Effector memory CD8-positive, alpha-beta T cell (primary cell): ENCODE measurements around the gene GPC6.

Experiments used
- ATAC-seq: fragments of 150-1000 bp; cut with Tn5 transposase; replicated peaks from 2 replicates; pipeline ENCODE4 v1.10.0; 2021; ENCODE audit warnings: mild to moderate bottlenecking, moderate library complexity
- DNase-seq, 3 experiments: peaks; one replicate each; pipeline ENCODE4 v3.0.0; 2021
- H3K27ac Mint-ChIP-seq, 2 donors: one replicate each; pipeline ENCODE4 v1.8.0; 2022; ENCODE audit warnings: mild to moderate bottlenecking in 2 of 2, mixed read lengths in 2 of 2, moderate library complexity in 2 of 2
- H3K27me3 Mint-ChIP-seq, 2 donors: one replicate each; pipeline ENCODE4 v1.8.0; 2022; ENCODE audit warnings: mixed read lengths in 2 of 2
- H3K36me3 Mint-ChIP-seq: one replicate; pipeline ENCODE4 v1.8.0; 2022; ENCODE audit warnings: mild to moderate bottlenecking, moderate library complexity, mixed read lengths; ENCODE audit not compliant: insufficient read depth
- H3K4me1 Mint-ChIP-seq, 2 donors: one replicate each; pipeline ENCODE4 v1.8.0; 2022; ENCODE audit warnings: low read depth in 2 of 2, mixed read lengths in 2 of 2
- H3K4me3 Mint-ChIP-seq, 2 donors: one replicate each; pipeline ENCODE4 v1.8.0; 2022; ENCODE audit warnings: mild to moderate bottlenecking in 2 of 2, mixed read lengths in 2 of 2, moderate library complexity in 2 of 2
- H3K9me3 Mint-ChIP-seq, 2 donors: one replicate each; pipeline ENCODE4 v1.8.0; 2022; ENCODE audit warnings: mixed read lengths in 2 of 2

Gene GPC6

DNA sequence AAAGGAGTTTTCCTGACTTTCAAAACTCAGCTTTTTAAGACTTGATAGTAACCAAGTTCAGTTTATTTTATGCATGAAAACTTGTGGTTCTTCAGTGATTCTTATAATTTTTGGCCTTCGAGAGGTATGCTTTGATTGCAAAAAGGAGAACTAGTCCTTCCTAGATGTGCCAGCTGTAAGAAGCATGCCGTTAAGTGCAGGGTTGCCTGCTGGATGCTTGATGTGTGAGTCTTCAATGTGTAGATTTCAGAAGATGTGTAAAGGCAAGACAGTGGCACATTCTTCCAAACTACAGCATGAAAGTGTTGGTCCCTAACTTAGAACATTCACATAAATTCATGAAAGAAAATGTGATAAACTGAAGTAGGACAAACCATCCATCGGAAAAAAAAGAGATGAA is 720.4 kb downstream of the GPC6 start:
- peaks cover 0 to 15% of the 10 kb centered on the region in 2 donors for H3K27me3 Mint-ChIP-seq
- H3K36me3 Mint-ChIP-seq = no peaks in the 10 kb centered on the region
- no peak overlapping the region for H3K27ac Mint-ChIP-seq
- H3K4me1 Mint-ChIP-seq = no peaks in the 10 kb centered on the region
- no peaks in the 10 kb centered on the region for H3K9me3 Mint-ChIP-seq
- DNase-seq (no peak), ATAC-seq (no peak)
- no peak overlapping the region for H3K4me3 Mint-ChIP-seq

DNA sequence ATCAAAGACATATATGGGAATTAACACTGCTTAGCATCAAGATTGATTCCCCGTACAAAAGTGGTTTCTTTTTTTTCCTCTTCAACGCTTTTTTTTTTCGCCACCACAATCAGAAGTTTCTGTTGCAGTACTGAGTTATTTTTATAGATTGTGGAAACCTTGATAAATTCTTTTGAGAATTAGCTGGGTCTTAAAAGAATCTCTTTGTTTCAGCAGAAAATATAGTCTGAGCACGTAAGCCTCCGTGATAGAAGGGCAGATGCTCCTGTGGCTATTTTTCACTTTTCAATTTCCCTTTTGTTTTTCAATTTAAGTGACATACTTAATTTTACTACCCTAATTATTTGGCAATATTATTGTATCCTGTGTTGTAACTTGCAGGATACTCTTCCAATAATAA is 721.0 kb downstream of the GPC6 start:
- Mint-ChIP-seq H3K4me1 (no peaks in the 10 kb centered on the region), H3K9me3 (no peaks in the 10 kb centered on the region), H3K4me3 (no peak overlapping the region), H3K27me3 (peaks cover 0 to 15% of the 10 kb centered on the region in 2 donors), H3K36me3 (no peaks in the 10 kb centered on the region), H3K27ac (no peak overlapping the region)
- DNase-seq = no peak
- ATAC-seq = no peak

DNA sequence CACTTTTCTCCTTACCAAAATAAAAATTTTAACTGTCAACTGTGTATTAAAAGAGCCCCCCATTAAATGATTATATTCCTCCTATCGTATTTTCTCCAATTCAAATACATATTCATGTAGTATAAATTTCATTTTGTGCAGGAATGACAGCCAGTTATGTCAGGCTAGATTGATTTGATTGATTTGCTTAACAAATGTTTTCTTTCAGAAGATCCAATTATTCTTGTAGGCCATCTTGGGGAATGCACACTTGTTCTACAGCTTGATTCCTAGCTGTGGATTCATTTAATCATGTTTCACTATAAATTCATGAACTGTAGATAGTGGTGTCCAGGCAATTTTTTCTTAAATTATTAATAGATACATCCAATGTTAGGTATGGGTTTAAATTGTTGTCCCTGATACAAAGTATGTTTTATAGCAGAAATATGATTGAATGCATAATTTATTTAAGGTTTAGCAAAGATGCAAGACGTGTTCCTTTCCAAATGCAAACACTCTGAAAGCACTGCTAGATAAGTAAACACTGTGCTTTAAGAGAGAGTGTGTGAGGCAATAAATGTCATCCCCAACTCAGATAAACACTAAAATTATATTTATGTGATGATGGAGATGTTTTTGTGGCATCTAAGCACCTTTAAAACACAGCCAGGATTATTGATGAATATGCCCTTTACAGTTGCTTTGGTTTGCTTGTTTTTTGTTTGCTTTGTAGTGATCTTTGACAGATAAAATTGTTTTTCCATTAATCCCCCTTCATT is 721.7 kb downstream of the GPC6 start:
- Mint-ChIP-seq H3K27me3 (peaks cover 0 to 14% of the 10 kb centered on the region in 2 donors), H3K4me3 (no peak overlapping the region), H3K9me3 (no peaks in the 10 kb centered on the region), H3K4me1 (no peaks in the 10 kb centered on the region), H3K36me3 (no peaks in the 10 kb centered on the region), H3K27ac (no peak overlapping the region)
- no peak for ATAC-seq
- DNase-seq = no peak

DNA sequence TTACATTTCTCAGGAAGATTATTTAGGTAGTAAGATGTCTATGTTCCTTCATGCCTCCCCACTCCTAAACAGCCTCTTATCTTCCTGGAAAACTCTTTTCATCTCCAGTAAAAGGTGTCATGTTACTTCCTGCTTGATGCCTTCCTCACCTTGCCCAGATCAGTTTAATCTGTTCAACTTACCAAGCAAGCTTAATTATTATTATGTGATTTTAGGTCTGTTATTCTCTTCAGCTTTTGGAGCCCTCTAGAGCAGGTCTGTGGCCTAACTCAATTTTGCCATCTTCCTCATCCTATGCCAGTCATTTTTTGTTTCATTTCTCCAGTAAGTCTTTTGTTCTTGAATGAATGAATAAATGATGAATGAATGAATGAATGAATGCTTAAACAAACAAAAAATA is 724.5 kb downstream of the GPC6 start:
- Mint-ChIP-seq H3K27me3 (peaks cover 0 to 7% of the 10 kb centered on the region in 2 donors), H3K4me3 (no peak overlapping the region), H3K27ac (no peak overlapping the region), H3K36me3 (no peaks in the 10 kb centered on the region), H3K9me3 (no peaks in the 10 kb centered on the region), H3K4me1 (no peaks in the 10 kb centered on the region)
- ATAC-seq (no peak), DNase-seq (no peak)

DNA sequence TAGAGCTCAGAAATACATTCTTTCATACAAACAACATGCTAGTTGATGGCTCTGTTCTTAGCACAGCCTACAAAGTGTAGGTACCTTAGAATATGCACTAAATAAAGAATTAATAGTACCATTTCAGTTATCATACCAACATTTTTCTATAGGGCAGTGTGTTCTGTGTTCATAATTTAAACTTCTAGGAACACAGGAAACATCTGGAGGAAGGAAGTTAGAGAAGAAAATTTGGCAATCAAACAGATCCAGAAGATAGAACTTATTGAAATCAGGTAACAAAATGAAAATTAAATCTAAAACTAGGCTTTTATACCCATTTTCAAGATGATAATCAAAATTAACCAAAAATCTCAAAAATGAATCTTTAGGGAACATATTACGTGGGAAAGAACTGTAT is 725.3 kb downstream of the GPC6 start:
- H3K4me1 Mint-ChIP-seq = no peaks in the 10 kb centered on the region

DNA sequence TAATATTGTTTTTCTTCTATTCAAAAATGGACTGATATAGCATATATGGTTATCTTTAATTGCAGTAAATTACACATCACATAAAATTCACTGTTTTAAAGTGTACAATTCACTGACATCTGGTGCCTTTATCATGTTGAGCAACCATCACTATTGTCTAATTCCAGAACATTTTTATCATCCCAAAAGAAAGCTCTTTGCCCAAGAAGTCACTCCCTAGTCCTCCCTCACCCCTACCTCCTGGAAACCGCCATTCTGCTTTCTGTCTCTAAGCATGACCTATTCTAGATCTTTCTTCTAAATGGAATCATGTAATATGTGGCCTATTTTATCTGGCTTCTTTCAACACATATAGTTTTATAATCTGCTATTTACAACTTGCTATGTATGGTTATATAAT is 727.2 kb downstream of the GPC6 start:
- DNase-seq (no peak), ATAC-seq (no peak)
- Mint-ChIP-seq H3K9me3 (no peaks in the 10 kb centered on the region), H3K36me3 (no peaks in the 10 kb centered on the region), H3K4me1 (no peaks in the 10 kb centered on the region), H3K4me3 (no peak overlapping the region), H3K27me3 (peaks cover 0 to 7% of the 10 kb centered on the region in 2 donors), H3K27ac (no peak overlapping the region)

More for the DNA sequence above, 725.3 kb downstream of the GPC6 start:
- DNase-seq = no peak
- ATAC-seq = no peak
- Mint-ChIP-seq H3K27ac (no peak overlapping the region), H3K27me3 (peaks cover 0 to 7% of the 10 kb centered on the region in 2 donors), H3K4me3 (no peak overlapping the region), H3K9me3 (no peaks in the 10 kb centered on the region), H3K36me3 (no peaks in the 10 kb centered on the region)

DNA sequence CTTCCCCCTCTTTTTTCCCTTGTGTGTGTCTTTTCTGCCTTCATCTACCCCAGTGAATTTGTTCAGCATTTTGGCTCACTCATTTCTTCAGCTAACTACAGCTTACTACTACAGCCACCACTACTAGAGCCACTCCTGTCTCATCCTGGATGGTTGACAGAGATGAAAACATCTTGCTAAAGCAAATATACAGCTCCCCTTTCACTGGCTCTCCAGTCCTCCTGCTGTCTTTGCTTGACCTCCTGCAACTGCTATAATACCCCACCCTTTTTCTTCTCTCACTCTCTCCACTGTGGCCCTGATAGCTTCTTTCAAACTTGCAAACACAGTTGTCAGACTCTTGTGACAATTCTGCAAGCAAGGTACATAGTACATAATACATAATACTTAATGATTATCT is 729.3 kb downstream of the GPC6 start:
- no peaks in the 10 kb centered on the region for H3K36me3 Mint-ChIP-seq
- DNase-seq = no peak
- no peaks in the 10 kb centered on the region for H3K4me1 Mint-ChIP-seq
- H3K27ac Mint-ChIP-seq = no peak overlapping the region
- ATAC-seq = no peak
- H3K27me3 Mint-ChIP-seq = peaks cover 6 to 7% of the 10 kb centered on the region in 2 donors
- no peak overlapping the region for H3K4me3 Mint-ChIP-seq
- no peaks in the 10 kb centered on the region for H3K9me3 Mint-ChIP-seq

DNA sequence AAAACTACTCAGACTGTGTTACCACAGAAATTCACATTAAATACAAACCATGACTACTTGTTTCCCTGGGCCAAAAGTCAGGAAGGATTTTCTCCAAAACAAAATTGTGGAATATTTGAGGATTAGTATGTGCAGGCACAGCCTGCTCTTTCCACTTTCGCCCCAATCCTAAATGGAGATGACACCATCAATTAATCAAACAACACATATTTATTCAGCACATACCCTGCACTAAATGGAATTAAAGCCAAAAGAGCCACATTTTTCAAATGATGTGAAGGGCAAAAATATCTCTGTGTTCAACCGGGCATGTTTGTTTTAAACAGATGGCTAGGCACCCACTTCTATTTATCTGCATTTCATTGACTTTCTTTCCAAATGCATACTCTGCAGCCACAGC is 729.8 kb downstream of the GPC6 start:
- ATAC-seq = no peak
- Mint-ChIP-seq H3K27ac (no peak overlapping the region), H3K27me3 (peaks cover 6 to 7% of the 10 kb centered on the region in 2 donors), H3K4me3 (no peak overlapping the region), H3K4me1 (no peaks in the 10 kb centered on the region), H3K36me3 (no peaks in the 10 kb centered on the region), H3K9me3 (no peaks in the 10 kb centered on the region)
- no peak for DNase-seq

DNA sequence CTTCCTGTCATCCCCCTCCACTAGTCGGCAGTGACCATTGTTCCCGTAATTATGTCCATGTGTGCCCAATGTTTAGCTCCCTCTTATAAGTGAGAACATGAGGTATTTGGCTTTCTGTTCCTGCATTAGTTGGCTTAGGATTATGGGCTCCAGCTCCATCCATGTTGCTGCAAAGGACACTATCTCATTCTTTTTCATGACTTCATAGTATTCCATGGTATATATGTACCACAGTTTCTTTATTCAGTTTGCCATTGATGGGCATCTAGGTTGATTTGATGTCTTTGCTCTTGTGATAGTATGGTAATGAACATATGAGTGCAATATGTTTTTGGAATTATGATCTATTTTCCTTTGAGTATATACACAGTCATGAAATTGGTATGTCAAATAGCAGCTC is 730.8 kb downstream of the GPC6 start:
- Mint-ChIP-seq H3K27me3 (peaks cover 6 to 7% of the 10 kb centered on the region in 2 donors), H3K4me3 (no peak overlapping the region), H3K27ac (no peak overlapping the region), H3K9me3 (no peaks in the 10 kb centered on the region), H3K4me1 (no peaks in the 10 kb centered on the region), H3K36me3 (no peaks in the 10 kb centered on the region)
- no peak for DNase-seq
- ATAC-seq = no peak

DNA sequence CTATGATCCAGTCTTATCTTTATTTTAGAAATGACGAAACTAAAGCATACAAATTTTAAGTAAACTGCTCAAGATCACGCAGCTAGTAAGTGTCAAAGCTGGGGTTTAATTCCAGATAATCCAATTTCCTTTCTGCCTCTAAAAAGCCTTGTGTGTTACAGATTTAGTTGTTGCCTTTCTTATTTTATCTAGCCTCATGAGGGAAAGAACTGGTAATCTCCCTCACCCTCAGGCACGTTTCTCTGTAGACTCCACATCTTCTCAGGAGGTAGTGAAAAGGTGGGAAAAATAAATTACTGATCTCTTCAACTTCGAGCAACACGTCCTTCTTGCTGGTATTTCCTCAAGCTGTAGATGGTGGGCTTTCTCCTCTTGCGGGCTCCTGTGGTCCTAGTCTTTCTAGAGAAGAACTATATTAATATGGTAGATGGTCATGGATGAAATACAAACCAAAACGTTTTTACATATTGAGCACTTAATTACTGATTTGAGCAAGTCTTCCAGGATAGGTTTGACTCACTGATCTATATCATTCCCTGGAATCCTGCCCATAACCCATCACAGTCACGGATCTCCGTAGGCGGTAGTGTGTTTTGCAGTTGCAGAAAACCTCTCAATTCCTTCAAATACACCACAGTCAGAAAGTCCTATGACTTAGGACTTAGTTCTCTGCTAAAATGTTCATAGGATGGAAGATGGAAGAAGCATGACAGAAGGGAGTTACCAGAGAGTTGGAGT is 733.4 kb downstream of the GPC6 start:
- Mint-ChIP-seq H3K4me1 (no peaks in the 10 kb centered on the region), H3K27ac (no peak overlapping the region), H3K9me3 (no peaks in the 10 kb centered on the region), H3K4me3 (no peak overlapping the region), H3K27me3 (peaks cover under 1 to 16% of the 10 kb centered on the region in 2 donors), H3K36me3 (no peaks in the 10 kb centered on the region)
- DNase-seq (no peak), ATAC-seq (no peak)

DNA sequence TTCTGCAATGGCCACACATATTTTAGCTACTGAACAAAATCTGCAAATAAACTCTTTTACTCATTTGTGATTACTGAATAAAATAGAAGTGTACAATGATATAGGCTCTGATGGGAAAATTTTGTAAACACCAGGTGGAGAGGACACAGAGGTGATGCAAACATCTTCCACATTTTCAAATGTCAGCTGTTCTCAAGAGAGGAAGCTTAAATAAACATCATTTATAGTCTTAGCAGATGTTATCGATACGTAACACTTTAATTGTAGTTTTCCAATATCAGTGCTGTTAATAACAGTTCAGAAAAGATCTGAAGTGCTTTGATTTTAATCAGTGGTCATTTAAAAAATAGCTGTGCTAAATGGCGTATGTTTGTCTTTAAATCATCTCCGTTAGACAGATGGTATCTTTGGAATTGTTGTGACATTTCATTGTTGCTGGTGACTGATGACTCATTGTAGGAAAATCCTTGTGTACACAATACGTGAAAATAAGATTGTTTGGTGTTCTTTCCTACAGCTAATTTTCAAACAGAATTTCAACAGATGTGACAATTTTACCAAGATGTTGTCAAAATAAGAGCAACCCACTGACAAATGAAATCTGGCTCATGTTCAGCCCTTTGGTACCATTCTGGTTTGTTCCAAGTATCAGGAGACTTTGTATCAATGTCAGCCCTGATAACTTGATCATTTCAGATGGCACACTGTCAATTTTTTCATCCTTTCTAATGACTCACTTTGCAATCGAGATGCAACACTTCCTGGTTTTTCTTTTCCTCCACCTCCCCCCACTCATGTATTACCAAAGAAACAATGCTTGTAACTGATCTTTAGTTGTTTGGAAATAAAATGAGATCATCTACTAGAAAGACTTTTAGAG is 736.9 kb downstream of the GPC6 start:
- Mint-ChIP-seq H3K4me3 (no peak overlapping the region), H3K27ac (no peak overlapping the region), H3K9me3 (no peaks in the 10 kb centered on the region), H3K4me1 (no peaks in the 10 kb centered on the region), H3K36me3 (no peaks in the 10 kb centered on the region), H3K27me3 (peaks cover 0 to 26% of the 10 kb centered on the region in 2 donors)
- DNase-seq (no peak), ATAC-seq (no peak)

DNA sequence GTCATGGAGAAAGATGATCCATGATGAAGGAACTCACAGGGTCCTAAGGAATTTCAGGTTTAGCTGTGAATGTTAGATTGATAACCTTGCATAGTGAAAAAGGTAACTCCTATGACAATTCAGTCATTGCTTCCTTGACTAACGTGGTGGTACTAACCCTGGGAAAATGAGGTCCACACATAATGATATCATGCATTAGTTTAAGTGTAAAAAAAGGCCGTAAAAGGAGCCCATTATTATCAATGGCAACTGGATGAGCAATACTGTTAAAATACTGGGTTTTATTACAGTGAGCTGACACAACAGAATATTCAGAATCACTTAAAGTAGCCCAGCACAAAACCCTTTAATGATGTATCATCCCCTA is 737.5 kb downstream of the GPC6 start:
- Mint-ChIP-seq H3K9me3 (no peaks in the 10 kb centered on the region), H3K36me3 (peaks cover 2% of the 10 kb centered on the region), H3K4me1 (no peaks in the 10 kb centered on the region), H3K4me3 (no peak overlapping the region), H3K27ac (no peak overlapping the region), H3K27me3 (peaks cover 0 to 26% of the 10 kb centered on the region in 2 donors)
- DNase-seq (no peak), ATAC-seq (no peak)

DNA sequence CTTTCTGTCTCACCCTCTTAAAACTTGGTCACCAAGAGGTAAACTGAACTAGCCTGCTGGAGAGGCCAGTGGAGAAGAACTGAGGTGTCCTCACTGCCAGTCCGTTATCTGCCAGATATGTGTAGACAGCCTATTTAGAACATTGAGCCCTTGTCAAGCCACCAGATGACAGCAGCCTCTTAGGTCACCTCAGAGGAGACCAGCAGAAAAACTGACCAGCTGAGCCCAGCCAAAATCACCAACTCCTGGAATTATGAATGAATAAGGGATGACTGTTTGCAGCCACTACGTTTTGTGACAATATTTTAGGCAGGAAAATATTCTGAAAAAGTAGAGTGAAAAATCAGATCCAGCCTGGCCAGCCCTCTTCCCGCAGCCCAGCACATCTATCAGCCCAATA is 739.0 kb downstream of the GPC6 start:
- ATAC-seq (no peak), DNase-seq (no peak)
- no peak overlapping the region for H3K4me3 Mint-ChIP-seq
- H3K27me3 Mint-ChIP-seq = peaks cover 0 to 20% of the 10 kb centered on the region in 2 donors
- no peak overlapping the region for H3K27ac Mint-ChIP-seq
- H3K4me1 Mint-ChIP-seq = no peaks in the 10 kb centered on the region
- H3K9me3 Mint-ChIP-seq = no peaks in the 10 kb centered on the region
- H3K36me3 Mint-ChIP-seq = peaks cover 2% of the 10 kb centered on the region
